Caco-2 (cell line): ENCODE measurements around the gene CD99L2. TPM values are rescaled to one million over a fixed set of nuclear protein-coding genes. Genes with fewer than 3 reads are reported as not detected.

Experiments used
- BruUV-seq: library from RNA; stranded (reverse); fragments of 400-500 nt; replicated peaks from 2 replicates; lab custom pipeline; 2021; lab: Mats Ljungman, UMichigan
- CTCF ChIA-PET: fragments of 300-600 bp; sonication (Branson Sonifier 250); formaldehyde crosslinking; loops from one replicate; lab custom pipeline; 2022; ENCODE audit warnings: antibody characterized with exemption; lab: Charles Lee
- POLR2A ChIA-PET: fragments of 300-600 bp; sonication (Branson Sonifier 250); formaldehyde crosslinking; loops from one replicate; lab custom pipeline; 2022; ENCODE audit warnings: antibody characterized with exemption; lab: Charles Lee
- DNase-seq, 2 experiments: peaks; one replicate each; pipeline versions ENCODE4 v3.0.0 to v3.0.0-alpha.2; 2020 to 2022
- H3K27me3 ChIP-seq: replicated peaks from 2 replicates; pipeline ENCODE4 v1.6.0; 2011; ENCODE audit warnings: low read length; ENCODE audit not compliant: control insufficient read depth, insufficient read depth
- H3K36me3 ChIP-seq: 2 replicates; pipeline ENCODE4 v1.5.1; 2011; ENCODE audit warnings: low read length; ENCODE audit not compliant: control insufficient read depth, insufficient read depth
- H3K4me1 ChIP-seq: fragments of 250-450 bp; sonication (Bioruptor Pico); 2 replicates; pipeline ENCODE4 v1.5.1; 2020; ENCODE audit warnings: mild to moderate bottlenecking
- H3K4me3 ChIP-seq: 2 replicates; pipeline ENCODE4 v1.5.1; 2011; ENCODE audit warnings: low read depth, mild to moderate bottlenecking, control low read depth, low read length
- H3K9me3 ChIP-seq: fragments of 250-450 bp; sonication (Bioruptor Pico); 2 replicates; pipeline ENCODE4 v1.5.1; 2020; ENCODE audit warnings: mild to moderate bottlenecking, moderate library complexity
- H3K27ac Mint-ChIP-seq: one replicate; pipeline ENCODE4 v1.8.0; 2022; ENCODE audit warnings: mixed read lengths; ENCODE audit not compliant: unreplicated experiment
- H3K27me3 Mint-ChIP-seq: one replicate; pipeline ENCODE4 v1.8.0; 2022; ENCODE audit warnings: mixed read lengths; ENCODE audit not compliant: insufficient read depth, unreplicated experiment
- H3K36me3 Mint-ChIP-seq: one replicate; pipeline ENCODE4 v1.8.0; 2022; ENCODE audit warnings: mild to moderate bottlenecking, mixed read lengths; ENCODE audit not compliant: insufficient read depth, unreplicated experiment
- H3K4me1 Mint-ChIP-seq: one replicate; pipeline ENCODE4 v1.8.0; 2022; ENCODE audit warnings: low read depth, mixed read lengths; ENCODE audit not compliant: unreplicated experiment
- H3K4me3 Mint-ChIP-seq: one replicate; pipeline ENCODE4 v1.8.0; 2022; ENCODE audit warnings: mild to moderate bottlenecking, moderate library complexity, mixed read lengths; ENCODE audit not compliant: unreplicated experiment
- H3K9me3 Mint-ChIP-seq: one replicate; pipeline ENCODE4 v1.8.0; 2022; ENCODE audit warnings: mixed read lengths; ENCODE audit not compliant: unreplicated experiment
- intact Hi-C: fragments of 100-400 bp; cut with micrococcal nuclease; formaldehyde crosslinking; loops from one replicate; pipeline ENCODE4 v1.10.0; 2022; ENCODE audit not compliant: unreplicated experiment
- total RNA-seq: library from RNA; stranded (reverse); gene quantifications from 2 replicates; pipeline ENCODE4 v1.2.3, GENCODE V29; 2022
- TF ChIP-seq, protein P1 (sequence below), 2 experiments: fragments of 200-600 bp in 1 of 2; IDR thresholded peaks; 1 replicate in 1 of 2; 2 replicates in 1 of 2; pipeline versions ENCODE4 v1.5.1 to v1.8.0; 2011 to 2022; ENCODE audit warnings: antibody characterized with exemption in 1 of 2, control low read depth in 1 of 2, inconsistent platforms in 1 of 2, low read depth in 1 of 2, low read length in 1 of 2, mild to moderate bottlenecking in 1 of 2, moderate library complexity in 1 of 2; ENCODE audit not compliant: insufficient read depth in 1 of 2, severe bottlenecking in 1 of 2, unreplicated experiment in 1 of 2

Gene CD99L2
- total RNA-seq, 1 experiment from 2014 or later = 8.6 TPM

GRCh38 chrX:150926304-150926703 is 27.8 kb upstream of the CD99L2 start:
- no peaks in the 10 kb centered on the region for H3K36me3 Mint-ChIP-seq
- H3K9me3 Mint-ChIP-seq = peaks cover 9% of the 10 kb centered on the region
- H3K4me3 Mint-ChIP-seq = no peak overlapping the region
- intact Hi-C loops = no loop called here
- CTCF ChIA-PET = no interaction called here
- H3K27ac Mint-ChIP-seq = no peak overlapping the region
- Histone ChIP-seq H3K9me3 (no peaks in the 10 kb centered on the region), H3K36me3 (no peaks in the 10 kb centered on the region), H3K4me3 (no peak overlapping the region), H3K27me3 (no peaks in the 10 kb centered on the region), H3K4me1 (no peaks in the 10 kb centered on the region)
- POLR2A ChIA-PET = no interaction called here
- H3K4me1 Mint-ChIP-seq = no peaks in the 10 kb centered on the region
- BruUV-seq = no TSS peak
- H3K27me3 Mint-ChIP-seq = no peaks in the 10 kb centered on the region
- TF ChIP-seq, protein P1, sequence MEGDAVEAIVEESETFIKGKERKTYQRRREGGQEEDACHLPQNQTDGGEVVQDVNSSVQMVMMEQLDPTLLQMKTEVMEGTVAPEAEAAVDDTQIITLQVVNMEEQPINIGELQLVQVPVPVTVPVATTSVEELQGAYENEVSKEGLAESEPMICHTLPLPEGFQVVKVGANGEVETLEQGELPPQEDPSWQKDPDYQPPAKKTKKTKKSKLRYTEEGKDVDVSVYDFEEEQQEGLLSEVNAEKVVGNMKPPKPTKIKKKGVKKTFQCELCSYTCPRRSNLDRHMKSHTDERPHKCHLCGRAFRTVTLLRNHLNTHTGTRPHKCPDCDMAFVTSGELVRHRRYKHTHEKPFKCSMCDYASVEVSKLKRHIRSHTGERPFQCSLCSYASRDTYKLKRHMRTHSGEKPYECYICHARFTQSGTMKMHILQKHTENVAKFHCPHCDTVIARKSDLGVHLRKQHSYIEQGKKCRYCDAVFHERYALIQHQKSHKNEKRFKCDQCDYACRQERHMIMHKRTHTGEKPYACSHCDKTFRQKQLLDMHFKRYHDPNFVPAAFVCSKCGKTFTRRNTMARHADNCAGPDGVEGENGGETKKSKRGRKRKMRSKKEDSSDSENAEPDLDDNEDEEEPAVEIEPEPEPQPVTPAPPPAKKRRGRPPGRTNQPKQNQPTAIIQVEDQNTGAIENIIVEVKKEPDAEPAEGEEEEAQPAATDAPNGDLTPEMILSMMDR (IDR thresholded peaks at IDR 0.05; ENCODE audit: insufficient read depth in 1 of 2, low read depth in 1 of 2, low read length in 1 of 2, severe bottlenecking in 1 of 2, unreplicated experiment in 1 of 2) = no peak
- DNase-seq = no peak

GRCh38 chrX:150919401-150919800 is 20.9 kb upstream of the CD99L2 start:
- H3K9me3 Mint-ChIP-seq = peaks cover 9% of the 10 kb centered on the region
- no peaks in the 10 kb centered on the region for H3K36me3 Mint-ChIP-seq
- no TSS peak for BruUV-seq
- TF ChIP-seq, protein P1 (IDR thresholded peaks at IDR 0.05; ENCODE audit: insufficient read depth in 1 of 2, low read depth in 1 of 2, low read length in 1 of 2, severe bottlenecking in 1 of 2, unreplicated experiment in 1 of 2) = no peak
- H3K36me3 ChIP-seq = no peaks in the 10 kb centered on the region
- no peak overlapping the region for H3K27ac Mint-ChIP-seq
- ChIA-PET CTCF (no interaction called here), POLR2A (no interaction called here)
- H3K27me3 Mint-ChIP-seq = no peaks in the 10 kb centered on the region
- H3K4me3 Mint-ChIP-seq = no peak overlapping the region
- H3K9me3 ChIP-seq = no peaks in the 10 kb centered on the region
- no peaks in the 10 kb centered on the region for H3K27me3 ChIP-seq
- intact Hi-C loops = no loop called here
- H3K4me1 ChIP-seq = no peaks in the 10 kb centered on the region
- no peak for DNase-seq
- H3K4me1 Mint-ChIP-seq = no peaks in the 10 kb centered on the region
- H3K4me3 ChIP-seq = no peak overlapping the region

- no peaks in the 10 kb centered on the region for H3K36me3 Mint-ChIP-seq
- no peaks in the 10 kb centered on the region for H3K36me3 ChIP-seq
- BruUV-seq = no TSS peak
- TF ChIP-seq, protein P1 (IDR thresholded peaks at IDR 0.05; ENCODE audit: insufficient read depth in 1 of 2, low read depth in 1 of 2, low read length in 1 of 2, severe bottlenecking in 1 of 2, unreplicated experiment in 1 of 2) = no peak
- no peak for DNase-seq
- CTCF ChIA-PET = no interaction called here
- no peaks in the 10 kb centered on the region for H3K9me3 Mint-ChIP-seq
- no peaks in the 10 kb centered on the region for H3K9me3 ChIP-seq
- no peaks in the 10 kb centered on the region for H3K4me1 Mint-ChIP-seq
- intact Hi-C loops = no loop called here
- no peak overlapping the region for H3K4me3 Mint-ChIP-seq
- H3K4me3 ChIP-seq = no peak overlapping the region
- H3K27me3 Mint-ChIP-seq = no peaks in the 10 kb centered on the region
- H3K4me1 ChIP-seq = no peaks in the 10 kb centered on the region
- POLR2A ChIA-PET = no interaction called here
- H3K27me3 ChIP-seq = no peaks in the 10 kb centered on the region
- H3K27ac Mint-ChIP-seq = no peak overlapping the region
Observed at GRCh38 chrX:150913511-150913910, 15.0 kb upstream of the CD99L2 start.
